Forelimb muscle (tissue), 1 donor: ENCODE results near the gene LMCD1. TPM values are rescaled to one million over a fixed set of nuclear protein-coding genes. Genes with fewer than 3 reads are reported as not detected.
A peak's percentile ranks its signal among the peaks of the same experiment; 100 is the strongest.

Source experiments
- DNase-seq: peaks from one replicate; pipeline ENCODE4 v3.0.0-alpha.2; 2013; ENCODE audit warnings: low read depth
- polyA plus RNA-seq: library from polyadenylated mRNA; unstranded; fragments of 120-200 nt; gene quantifications from one replicate; pipeline ENCODE4 v1.2.1, GENCODE V29; 2013; ENCODE audit not compliant: insufficient read length

LMCD1 gene, protein sequence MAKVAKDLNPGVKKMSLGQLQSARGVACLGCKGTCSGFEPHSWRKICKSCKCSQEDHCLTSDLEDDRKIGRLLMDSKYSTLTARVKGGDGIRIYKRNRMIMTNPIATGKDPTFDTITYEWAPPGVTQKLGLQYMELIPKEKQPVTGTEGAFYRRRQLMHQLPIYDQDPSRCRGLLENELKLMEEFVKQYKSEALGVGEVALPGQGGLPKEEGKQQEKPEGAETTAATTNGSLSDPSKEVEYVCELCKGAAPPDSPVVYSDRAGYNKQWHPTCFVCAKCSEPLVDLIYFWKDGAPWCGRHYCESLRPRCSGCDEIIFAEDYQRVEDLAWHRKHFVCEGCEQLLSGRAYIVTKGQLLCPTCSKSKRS
- polyA plus RNA-seq: 253 TPM

DNA sequence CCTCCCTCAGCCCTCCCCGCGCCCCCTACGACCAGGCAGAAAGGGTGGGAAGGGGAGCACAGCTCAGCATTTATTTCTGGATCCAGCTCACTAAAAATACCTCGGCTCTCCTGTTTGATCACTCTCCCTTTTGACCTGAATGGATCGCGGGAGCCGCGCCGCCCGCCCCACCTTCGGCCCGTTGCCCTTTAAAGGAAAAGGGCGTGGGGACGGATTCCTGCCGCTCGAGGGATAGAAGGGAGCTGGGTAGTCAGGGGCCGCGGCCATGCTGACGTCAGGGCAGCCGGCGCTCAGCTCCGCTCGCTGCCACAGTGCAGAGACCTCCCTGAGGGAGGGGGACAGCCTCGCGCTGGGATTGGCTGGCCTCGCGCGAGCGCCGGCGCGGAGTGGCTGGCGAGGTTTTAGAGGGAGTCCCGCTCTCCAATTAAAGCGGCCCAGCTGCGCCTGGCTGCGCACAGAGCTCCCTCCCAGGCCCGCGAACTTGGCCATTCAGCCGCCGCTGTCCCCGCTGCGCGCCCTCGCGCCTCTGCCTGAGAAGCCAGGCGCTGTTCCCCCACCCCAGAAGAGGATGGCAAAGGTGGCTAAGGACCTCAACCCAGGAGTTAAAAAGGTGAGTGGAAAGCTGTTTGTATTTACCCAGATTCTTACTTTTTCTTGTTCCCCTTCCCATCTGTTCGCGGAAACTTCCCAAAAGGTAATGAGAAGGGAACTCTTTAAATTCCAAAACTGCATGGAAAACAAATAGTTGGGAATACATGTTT lies at the start of gene LMCD1:
TSS of gene LMCD1 (plus strand) at position 453 of the 761 bp plus-strand sequence. CDS start at position 569, 116 bp downstream.
- peak; percentile 90 for DNase-seq

DNA sequence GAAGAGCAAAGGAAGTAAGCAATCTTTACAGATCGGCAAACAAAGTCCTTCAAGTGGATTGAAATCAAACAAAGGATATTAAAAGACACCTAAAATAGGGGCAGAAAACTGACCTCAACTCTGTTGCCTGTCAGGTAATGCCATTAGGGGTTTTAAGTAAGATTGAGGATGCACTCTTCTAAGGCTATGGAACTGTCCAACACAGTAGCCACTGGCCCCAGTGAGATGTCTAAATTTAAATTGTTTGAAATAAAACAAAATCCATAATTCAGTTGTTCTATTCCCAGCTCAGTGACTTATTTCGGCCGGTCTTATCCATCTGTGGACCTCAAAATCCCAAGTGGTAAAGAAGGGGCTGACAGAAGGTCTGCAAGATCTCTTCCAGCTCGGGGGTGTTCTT lies 49.5 kb upstream of the LMCD1 start:
- no peak for DNase-seq

DNA sequence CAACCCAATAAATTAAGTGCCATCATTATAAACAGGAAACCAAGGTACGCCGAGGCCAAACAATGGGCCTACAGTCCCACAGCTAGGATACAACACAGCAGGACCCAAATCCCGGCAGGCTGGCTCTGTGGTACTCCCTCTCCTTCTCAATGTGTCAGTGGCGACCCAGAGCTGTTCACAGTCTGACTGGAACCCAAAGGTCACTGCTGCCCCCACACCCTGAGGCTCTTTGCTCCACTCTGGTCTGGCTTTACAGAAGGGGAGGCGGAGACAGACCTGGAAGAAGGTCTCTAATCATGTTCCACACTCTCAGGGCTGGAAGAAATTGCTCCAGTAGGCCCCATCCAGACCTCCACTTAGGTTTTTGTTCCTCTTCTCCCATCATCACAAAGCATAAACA lies 48.5 kb upstream of the LMCD1 start:
- DNase-seq: no peak

DNA sequence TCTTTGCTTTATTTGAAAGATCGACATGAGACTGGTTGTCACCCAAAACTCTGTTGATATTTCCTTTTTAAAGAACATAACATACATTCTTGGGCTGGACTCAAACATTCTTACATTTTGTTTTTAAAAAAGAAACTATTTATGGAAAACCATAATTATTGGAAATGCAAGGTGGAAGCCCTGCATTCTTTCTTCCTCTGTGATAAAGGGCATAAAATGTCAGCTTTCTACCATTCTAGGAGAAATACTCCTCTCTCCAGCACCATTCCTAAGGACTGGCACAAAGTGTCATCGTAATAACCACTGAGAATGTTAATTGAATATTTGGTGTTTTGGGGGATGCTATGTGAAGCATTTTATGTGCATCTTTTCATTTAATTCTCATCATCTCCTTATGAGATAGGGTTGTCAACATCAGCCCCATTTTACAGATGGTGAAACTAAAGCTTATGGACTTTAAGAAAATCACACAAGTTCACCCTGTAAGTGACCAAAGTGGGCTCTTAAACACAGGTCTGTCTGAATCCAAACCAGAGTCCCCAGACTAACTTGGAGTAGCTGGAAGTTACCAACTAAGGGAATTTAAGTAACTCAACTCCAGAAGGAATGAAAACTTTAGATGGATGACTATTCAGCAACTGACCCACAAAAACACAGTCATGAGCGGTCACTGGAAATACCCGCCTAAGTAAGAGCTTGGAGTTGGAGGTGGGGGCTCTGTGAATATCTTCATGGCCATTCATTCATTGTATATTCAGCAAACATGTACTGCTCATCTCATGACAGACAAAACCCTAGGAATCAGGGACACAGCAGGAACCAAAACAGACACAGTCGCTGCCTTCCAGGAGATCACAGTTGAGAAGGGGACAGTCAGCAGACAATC lies 45.9 kb upstream of the LMCD1 start:
- DNase-seq: no peak

DNA sequence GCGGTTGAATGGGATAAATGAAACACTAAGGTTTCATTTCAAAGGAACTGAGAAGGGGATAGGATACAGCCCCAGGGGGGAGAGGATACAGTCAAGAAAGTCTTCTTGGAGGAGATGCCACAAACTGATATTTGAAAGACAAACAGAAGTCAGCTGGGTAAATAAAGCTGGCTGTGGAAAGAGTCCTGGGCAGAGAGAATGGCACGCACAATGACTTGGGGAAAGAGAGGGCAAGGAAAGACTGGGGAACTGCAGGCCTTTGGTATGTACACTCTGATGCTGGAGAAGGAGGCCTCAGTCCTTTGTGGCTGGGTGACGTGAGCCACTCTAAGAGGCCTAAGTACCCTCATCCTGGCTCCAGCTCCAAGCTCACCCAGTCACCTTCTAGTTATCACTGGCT lies 45.2 kb upstream of the LMCD1 start:
- no peak for DNase-seq

DNA sequence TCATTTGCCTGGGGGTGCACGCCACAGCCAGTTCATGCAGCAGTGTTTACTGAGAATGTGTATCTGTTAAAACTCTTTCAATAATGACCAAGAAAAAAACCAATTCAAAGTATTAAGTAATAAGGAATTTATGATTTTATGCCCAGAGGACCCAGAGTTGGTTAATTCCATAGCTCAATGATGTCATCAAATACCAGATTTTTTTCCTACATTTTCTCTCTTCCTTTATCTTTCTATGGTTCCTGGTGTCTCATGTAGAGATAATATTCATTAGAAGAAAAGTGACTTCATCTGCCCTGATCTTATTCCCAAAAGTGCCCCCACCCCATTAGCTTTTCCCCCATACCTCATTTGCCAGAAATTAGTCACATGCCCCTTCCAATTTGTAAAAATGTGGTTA lies 44.6 kb upstream of the LMCD1 start:
- no peak for DNase-seq

DNA sequence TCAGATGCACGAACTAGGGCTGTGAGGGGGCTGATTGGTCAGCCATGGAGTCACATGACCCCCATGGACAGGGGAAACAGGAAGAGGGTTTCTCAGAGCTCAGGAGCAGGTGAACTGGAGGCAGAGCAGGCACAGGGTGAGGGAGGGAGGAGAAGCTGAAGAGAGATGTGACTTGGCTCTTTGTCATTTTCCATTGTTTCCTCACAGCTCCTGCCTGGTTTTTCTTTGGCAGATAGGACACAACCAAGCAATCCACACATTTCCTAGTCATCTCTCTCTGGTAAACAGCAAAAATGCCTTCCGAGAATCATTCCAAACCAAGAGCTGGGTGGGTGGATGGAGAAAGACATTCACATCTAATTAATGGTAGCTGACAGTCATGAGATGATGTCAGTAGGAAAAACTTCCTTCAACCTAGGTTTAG lies 43.4 kb upstream of the LMCD1 start:
- DNase-seq: no peak

DNA sequence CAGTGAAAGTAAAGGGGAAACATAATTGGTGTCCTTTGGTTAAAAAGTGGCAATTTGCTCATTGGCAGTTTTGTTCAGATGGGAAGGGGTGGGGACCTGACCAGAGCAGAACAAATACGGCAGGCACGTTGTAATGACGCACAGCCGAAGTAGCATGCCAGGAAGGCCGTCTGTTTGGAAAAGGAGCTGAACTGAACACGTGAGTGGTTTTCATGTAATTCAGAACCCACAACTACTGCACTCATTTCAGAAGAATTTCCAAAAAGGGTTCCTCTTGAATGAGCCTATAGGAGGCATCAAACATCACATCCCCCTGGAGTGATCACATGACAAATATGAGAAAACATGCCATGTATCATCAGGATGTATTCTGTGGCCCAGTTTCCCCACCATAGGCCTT lies 42.9 kb upstream of the LMCD1 start:
- no peak for DNase-seq

DNA sequence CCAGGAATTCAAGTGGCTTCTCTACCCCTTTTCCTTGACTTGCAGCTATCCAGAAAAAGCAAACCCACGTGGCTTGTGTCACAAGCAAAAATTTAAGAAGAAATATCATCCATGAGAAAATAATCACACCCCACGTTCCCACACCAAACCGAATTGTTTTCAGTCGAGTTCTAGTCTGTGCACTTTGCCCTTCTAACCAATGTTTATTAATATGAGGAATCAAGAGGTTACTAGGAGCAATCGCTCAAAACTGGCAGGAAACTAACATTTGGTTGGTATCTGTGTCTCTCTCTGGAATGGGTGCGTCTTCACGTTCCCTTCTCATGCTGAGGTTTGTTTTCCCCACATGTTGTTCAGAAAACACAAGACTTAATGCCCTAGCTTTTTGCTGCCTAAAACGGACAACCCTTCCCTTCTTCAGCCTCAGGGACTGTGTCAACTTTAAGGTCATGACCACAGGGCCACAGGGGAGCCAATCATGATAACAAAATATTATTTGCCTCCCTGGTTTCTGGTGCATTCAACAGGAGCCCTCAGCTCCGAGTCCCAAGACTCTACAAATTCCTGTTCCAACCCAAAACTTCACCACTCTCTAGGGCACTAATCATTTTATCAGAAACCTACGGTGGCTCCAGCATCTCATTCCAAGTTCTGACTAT lies 41.4 kb upstream of the LMCD1 start:
- DNase-seq: no peak

DNA sequence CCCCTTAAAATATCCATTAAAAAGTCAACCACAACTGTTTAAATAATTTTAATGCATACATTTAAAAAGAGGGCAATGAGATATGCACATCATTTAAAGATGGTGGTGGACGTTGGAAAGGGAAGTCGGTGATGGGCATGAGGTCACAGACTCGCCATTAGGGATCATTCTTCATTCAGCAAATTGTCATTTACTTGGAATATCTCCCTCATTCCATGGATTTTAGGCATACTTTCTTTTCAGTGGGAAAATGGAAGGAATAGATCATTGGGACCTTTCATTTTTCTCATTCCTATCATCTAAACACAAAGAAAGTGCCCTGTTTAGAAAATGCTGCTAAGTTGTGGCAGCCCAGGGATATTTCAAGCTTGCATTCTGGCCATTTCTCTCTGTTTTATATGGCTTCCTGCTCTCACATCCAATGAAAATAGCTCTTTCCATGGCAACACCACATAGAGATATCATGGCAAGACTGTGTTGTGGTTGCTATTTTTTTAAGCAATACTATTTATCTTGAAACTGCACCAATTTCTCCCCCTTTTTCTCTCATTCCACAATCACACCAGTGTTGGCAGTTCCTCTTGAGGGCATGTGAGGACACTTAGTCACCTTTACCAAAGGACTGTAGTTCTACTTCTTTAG lies 40.7 kb upstream of the LMCD1 start:
- no peak for DNase-seq

DNA sequence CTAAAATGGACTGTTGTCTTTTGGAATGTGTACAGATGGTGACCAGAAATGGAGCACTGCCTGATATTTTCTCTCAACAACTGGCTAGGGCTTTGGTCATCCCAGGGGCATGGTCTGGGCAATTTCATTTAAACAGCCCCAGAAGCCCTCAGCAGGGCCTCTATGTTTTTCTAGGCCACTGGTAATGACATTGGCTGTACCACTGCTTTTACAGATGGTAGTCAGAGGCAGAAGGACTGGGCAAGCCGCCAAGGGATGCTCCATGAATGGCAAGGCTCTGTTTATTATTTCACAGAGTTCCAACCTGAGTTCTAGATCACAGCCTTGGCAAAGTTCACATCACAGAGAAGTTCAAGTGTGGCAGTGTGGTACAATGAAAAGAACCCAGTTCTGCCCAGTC lies 37.0 kb upstream of the LMCD1 start:
- DNase-seq: no peak

DNA sequence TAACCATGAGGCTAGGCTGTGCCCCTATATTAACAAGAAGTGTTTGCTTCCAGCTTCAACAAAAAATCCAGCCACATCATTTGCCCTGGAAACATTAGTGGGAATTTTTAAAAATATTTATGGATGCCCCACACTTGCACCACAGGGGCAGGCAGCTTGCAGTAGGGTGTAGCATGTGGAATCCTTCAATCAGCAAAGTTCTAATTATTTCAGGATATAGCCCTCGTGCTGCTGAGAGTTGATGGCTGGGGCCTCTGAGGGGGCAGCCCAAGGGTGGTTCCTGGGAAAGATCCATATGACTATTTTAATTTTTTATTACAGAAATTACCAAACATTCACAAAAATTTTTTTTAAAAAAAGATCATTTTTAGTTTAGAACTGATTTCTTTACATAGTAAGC lies 35.1 kb upstream of the LMCD1 start:
- DNase-seq: no peak

DNA sequence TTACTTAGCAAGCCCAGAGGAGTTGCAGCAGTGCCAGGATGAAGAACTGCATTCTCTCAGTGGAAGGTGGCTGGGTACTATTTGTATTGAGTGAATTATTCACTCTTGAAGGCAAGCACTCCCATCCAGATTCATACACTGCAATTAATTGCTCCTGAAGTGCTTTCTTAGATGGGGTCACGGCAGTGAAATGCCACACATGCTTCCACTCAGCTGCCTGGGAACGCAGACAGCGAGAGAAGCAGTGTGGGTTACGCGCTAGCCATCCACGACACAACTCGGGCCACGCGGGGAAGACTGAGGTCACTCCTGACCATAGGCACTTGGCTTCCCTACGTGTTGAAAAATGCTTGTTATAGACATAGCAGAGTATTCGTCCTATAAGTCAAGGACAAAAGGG lies 30.8 kb upstream of the LMCD1 start:
- DNase-seq: no peak

DNA sequence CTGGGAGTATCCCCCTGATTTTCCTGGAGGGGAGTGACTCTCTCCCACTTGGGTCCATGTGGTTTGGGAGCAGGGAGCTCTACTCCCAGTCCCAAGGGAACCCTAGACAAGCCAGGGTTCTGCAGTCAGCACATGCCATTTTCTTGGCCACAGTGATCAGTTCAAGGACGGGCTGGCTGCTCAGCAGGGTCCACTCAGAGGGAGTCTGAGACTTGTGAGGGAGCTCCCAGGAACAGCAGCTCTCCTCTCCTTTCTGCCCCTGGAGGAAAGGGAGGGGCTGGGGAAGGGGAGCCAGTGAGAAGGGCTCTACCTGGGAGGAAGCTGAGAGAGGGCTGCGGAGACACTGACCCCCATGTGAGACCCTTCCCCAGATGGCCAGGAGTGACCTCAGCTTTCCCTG lies 29.1 kb upstream of the LMCD1 start:
- DNase-seq: no peak

DNA sequence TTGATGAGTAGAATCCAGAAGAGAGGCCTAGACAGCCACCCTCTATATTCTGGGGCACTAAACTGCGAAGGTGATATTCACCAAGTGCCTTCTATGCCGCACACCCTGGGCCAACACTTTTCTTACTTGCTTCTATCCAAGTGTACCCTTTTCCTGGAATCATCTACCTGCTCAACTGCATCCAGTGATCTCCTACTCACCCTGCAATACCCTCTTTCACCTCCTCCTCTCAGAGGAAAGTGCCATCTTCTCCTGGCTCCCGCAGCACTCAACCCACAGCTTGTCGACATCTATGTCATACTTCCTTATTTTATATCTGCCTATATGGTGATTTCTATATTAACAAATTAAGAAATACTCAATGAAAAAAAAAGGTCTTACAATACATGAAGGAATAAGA lies 28.6 kb upstream of the LMCD1 start:
- DNase-seq: no peak

DNA sequence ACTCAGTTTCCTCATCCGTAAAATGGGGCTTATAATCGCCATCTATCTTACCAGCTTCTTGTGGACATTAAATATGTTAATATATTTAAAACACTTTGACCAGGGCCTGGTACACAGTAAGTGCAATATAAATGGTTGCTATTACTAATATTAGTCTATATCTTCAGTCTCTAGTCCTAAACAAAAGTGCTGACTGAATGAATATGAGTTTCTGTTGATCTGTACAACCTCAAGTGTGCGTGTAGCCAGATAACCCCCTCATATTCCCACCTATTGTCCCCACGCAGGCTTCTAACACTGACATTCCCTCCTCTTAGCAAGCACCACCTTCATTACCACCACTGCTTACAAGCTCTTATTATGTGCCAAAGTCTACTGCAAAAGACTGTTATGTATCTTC lies 27.6 kb upstream of the LMCD1 start:
- DNase-seq: no peak

DNA sequence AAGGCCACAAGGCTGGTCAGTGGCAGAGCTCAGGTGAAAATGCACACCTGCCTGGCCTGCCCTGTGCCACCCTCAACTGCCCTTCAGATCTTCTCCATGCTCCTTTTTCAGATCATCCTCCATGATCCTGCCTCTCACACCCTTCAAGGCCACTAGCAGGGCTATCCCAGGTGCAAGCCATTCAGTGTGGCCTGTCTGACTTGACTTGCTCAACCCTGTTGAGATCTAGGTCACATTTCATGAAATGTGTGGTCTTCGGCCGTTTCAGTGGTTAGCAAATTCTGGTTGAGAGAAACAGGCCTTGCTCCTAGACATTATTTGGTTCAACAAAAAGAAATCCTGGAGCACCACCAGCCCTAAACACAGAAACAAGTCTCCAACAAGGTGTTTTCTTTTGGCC lies 26.6 kb upstream of the LMCD1 start:
- no peak for DNase-seq

DNA sequence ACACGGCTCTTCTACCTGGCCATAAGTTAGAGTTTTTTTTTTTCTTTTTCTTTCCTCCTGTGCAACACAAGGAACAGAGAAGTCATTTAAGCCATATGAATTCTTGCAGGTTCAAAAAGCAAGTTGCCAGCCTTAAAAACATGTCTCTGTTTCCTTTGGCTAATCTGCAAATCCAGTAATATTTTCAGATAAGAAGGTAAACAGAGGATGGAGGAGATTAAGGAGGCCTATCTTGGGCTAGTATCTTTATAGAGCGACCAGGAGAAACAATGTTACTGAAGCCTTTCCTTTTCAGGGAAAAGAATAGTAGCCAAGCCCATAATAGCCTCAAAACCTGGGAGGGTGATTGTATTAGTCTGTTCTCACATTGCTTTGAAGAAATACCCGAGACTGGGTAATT lies 20.9 kb upstream of the LMCD1 start:
- DNase-seq: no peak

DNA sequence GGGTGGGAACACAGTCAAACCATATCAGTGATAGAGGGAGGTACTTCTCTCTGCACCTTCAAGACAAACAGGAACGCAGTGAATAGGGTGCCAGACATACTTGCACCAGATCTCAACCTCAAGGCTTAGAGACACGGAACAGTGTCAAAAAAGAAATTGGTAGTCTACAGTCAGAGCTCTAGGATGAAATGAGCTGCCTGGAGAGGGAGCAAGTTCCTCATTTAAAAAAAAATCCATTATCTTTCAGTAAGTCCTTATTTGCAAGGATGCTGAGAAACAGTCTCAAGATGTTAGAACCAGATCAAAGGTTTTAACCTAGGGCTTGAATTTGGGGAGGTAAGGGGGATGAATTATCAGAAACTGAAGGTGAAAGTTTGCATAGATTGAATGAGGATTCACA lies 20.2 kb upstream of the LMCD1 start:
- DNase-seq: no peak

DNA sequence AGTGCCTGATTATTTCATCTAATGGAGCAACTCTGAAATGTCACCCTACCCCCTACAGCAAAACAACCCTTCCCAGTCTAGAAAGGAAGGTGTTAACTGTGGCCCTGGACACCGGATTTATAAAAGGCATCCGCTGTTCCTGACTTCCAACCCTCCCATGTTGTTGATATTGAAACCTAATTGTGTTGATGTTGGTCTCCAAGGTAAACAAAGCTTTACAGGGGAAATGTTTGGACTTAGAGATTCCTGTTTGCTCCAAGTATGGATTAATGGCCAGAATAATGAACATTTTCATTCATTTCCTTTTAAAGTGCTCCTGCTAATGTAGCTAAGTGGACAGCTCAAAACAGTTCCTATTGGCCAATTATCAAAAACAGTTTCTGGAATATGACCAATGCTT lies 19.4 kb upstream of the LMCD1 start:
- DNase-seq: no peak

DNA sequence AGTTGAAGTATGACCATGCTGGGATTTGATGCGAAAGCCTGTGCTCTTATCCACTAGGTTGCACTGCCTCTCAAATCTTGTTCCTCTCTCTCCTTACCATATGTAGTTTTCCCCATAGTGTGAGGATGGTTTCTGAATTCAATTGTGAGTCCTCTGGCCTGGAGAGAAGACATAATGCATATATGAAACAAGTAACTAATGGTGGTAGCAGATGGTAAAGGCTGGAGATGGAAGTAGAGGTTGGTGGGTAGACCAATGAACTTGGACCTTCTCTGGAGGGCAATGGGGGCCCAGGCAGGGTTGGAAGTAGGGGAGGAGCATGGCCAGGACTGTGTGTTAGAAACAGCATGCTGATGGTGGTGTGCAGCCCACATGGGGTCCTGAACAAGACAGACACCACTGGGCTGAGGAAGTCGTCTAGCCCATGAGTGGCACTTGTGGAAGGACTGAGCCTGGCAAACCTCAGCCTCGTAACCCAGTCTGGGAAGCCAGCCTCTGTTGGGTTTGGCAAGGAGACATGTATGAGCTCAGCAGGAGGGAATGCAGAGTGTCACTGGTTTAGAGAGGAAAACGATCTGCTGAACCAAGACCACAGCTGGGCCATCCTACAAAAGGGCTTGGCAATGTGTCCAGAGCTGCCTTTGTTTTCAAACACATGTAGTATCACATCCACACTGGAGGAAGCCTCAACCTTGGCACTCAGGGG lies 18.5 kb upstream of the LMCD1 start:
- no peak for DNase-seq
